GM19351 (cell line): ENCODE measurements around the gene CELF4.

ENCODE experiments used
- ATAC-seq: cut with Tn5 transposase; IDR thresholded peaks from one replicate; pipeline ENCODE4 v1.9.1; 2021; ENCODE audit warnings: mild to moderate bottlenecking, moderate library complexity; ENCODE audit not compliant: unreplicated experiment

Gene CELF4

DNA sequence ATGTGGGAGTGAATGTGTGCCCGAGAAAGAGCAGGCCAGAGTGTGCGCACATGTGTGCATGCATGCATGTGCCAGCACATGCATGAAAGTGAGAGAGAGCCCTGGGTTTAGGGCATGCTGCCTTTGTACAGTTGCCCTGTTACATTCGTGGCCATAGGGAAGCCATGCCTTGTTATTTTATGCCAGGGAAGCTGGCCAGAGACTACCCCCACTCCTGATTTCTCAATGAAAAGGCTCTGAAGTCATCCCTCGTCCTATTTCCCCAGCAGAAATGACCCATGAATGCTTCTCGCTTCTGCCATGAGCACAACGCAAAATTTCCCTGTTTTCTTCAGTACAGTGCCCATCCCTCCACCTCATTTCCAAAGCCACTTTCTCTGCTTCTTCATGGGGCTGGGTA, 143.0 kb downstream of the CELF4 start:
- ATAC-seq = no peak

DNA sequence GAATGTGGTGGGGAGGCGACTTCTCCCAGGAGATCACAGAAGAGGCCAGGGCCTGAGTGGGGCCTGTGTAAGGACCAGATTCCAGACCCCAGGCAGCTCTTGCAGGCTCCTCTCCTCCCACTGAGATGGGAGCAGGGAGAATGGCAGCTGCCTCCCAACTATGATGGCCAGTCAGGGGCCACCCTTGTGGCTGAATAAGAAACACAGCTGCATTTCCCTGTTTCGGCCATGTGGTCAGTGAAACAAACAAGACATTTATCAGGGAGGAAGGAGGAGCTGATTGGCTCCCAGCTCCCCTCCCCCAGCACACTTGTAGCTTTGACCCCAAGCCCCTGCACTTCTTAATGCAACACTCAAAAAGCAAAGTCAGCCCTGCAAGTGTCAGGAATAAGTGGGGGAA, 143.5 kb downstream of the CELF4 start:
- ATAC-seq = no peak

DNA sequence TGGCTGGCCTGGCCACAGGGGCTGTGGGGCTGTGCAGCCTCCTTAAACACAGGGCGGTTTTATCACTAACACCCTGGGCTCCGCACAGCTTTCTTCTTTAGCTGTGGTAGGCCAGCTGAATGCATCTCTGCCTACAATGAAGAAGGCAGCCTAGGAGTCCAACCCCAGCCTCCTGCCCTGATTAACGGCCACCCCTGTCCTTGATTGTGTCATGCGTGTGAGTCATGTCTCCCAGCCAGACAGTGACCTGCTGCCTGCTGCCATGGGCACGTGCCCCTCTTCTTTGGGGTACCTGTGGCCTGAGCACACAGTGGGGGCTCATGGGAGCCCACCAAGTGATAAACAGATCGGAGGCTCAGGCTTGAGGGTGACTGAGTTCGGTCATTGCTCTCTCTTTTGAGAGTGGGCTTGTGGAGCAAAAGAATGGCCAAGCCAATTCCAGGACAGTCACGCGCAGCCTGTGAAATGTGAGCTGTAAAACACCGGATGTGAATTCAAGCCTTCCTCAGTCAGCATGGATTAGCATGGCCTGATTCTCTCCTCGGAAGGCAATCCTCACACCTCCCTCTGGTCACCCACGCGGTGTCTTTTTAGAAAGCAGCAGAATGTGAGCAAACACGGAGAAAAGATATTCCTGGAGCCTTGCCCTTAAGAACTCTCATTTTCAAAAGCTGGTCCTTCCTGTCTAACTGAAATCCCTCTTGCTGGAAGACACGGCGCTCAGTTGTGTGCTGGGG, 144.1 kb downstream of the CELF4 start:
- ATAC-seq = no peak

DNA sequence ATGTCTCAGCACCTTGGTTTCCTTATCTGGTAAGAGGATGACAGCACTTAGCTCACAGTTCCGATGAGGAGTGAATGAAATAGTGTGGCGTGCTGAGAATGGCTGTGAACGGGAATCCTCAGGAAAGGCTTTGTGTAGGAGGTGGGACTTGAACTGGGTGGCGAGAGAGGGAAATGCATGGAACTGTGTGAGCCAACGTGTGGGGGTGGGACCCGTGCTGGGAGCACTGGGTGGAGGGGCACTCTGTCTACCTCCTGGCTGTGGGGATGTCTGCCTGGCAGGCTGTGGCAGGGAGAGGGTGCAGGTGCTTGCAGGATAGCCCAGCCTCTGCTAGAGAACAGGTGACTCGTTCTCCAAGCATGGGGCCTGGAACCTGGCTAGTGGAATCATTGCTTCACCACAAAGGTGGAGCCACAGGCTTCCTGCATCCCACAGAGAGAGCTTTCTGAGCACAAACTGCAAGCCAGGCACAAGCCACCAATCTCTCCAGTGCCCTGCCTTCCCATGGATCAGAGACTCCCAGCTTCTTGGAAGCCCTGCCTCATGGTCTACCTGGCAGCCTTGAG, 145.2 kb downstream of the CELF4 start:
- ATAC-seq = no peak

DNA sequence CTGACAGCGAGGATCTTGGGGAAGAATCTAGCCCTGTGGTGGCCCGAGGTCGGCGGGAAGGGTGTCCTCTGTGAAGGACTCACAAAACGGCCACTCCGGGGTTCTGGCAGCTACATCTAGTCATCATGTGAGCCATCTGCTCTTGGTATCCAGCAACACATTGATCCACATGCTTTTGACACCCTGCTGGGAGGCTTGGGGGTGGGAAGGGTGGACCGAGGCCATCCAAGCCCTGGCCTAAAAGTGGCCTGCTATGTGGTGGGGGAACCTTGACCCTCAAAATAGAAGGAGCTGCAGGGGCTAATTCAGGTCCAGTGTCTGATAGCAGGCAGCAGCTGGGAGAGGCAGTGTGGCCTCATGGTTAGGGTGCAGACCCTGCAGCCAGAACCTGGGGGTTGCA, 145.7 kb downstream of the CELF4 start:
- ATAC-seq = no peak

DNA sequence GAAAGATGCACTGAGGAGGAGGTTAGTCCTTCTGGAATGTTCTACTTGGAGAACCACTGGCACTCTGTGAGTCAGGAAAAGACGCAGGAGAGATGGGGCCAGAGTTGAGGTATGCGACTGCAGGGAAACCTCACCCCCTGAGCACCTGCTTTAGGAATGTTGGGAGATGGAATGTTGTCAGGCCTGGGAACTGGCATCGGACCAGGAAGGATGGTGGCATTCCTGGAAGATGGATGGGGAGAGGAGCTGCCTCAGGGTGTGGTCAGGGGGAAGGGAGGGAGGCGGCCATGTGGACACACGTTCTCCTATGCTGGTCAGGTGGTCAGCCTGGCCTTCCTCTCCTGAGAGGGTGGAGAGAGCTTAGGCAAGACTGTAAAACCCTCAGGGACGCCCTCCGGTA, 146.3 kb downstream of the CELF4 start:
- ATAC-seq = no peak

DNA sequence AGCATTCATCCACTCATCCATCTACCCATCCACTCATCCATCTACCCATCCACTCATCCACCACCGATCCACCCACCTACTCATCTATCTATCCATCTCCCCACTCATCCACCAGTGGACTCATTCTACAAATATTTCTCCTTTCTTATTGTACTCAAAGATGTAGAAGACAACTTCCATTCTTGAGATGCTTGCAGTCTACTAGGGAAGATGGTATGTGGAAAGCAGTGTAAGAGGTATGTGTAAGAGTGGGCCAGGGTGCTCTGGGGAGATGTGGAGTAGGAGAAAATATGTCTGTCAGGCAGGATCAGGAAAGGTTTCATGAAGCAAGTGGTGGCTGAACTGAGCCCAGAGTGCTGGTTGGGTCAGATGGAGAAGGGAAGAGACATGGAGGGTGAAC, 150.8 kb downstream of the CELF4 start:
- no peak for ATAC-seq

DNA sequence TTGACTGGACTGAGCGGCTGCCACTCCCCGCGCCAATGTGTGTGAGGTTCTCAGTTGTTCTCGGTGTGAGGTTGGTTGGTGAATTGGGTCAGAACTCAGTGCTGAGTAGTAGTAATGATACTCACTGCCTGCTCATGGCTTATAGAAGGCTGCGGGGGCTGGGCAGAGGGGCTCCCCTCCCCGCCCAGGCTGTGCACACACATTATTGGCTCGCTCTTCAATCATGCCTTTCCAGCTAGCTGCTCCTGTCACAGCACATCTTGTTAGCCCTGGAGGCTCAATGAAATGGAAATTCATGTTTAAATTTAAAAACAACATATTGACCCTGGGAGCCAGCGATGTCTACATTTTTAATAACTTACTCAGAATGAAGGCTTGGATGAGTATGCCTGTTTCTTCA, 152.8 kb downstream of the CELF4 start:
- ATAC-seq = no peak

DNA sequence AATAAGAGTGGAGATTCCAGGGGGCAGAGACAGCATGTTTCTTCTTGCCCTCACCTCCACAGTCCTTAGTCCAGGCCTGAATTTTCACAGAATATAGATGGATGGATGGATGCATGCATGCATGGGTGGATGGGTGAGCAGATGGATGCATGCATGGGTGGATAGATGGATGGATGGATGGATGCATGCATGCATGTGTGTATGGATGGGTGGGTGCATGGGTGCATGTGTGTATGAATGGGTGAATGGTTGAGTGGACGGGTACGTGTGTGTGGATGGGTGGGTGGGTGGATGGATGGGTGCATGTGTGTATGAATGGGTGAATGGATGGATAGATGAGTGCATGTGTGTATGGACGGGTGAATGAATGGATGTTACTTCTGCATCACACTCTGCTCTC, 153.3 kb downstream of the CELF4 start:
- ATAC-seq = no peak

DNA sequence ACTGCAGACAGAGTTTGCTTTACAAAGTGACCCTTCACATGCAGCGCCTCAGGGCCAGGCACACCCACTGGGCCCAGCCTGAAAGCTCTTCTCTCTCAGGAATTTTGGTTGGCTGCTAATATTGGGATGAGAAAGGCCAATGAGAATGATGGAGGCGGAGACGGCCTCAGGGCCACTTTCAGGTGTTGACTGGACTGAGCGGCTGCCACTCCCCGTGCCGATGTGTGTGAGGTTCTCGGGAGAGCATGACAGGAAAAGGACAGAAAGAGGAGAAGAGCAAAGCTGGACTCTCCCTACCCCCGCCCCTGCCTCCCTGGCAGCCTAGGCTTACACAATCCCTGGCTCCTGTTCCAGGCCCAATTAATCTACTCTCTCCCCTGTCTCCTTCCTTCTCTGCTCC, 155.7 kb downstream of the CELF4 start:
- no peak for ATAC-seq

DNA sequence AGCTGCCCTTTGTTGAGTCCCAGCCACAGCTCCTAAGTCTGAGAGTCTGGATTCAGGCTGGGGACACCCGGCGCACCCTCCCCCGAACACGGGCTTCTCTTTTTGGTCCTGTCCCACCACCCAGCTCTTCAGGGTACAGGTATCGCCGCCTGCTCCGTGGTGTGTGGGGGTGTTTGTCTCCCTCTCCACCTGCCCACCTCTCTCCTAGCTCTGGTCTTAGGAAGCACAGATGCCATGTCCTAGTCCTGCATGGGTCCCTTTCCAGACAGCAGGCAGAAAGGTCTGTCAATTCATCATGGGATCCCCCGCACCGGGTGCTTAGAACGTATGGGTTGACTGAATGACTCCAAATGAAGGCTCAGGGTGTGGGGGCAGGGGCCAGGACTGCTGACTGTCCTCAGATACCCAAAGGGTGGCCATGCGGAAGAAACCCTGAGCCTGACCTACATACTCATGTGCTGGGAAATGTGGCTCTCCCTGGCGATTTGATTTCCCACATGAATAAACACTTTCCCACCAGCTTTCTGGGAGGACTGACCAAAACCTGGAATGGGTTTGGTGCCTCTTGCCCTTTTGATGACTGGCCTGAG, 156.8 kb downstream of the CELF4 start:
- ATAC-seq = no peak

DNA sequence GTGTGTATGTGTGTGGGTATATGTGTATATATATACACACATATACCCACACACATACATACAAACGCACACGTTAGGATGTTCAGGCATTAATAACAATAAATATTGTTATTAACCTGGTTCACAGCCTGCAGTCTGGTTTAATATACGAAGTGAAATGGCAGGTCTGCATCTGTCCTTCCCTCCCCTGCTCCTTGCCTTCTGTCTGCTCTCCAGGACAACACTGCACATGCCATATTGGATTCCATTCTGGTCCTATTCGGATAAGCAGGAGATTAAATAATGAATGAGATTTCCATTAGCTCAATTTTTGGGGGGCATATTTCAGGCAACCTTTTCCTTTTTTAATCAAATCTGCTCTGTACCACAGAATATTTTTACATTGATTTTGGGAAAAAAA, 158.0 kb downstream of the CELF4 start:
- no peak for ATAC-seq

DNA sequence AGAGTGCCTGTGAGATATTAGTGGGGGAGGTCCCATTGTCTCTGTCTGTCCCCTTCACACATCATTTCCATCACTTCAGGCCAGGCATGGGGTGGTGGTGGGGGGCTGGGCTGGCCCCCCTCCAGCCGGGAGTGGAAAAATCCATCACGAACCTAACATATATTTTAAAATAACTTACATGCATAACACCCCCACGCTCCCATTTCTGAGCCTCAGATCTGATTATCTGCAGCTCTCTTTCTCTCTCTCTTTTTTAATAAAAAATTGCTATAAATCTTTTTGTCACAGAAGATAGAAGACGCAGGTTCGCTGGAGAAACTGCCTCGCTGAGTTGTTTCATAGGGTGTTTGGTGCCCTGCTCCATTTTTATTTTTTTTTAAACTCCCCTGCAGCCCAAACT, 159.8 kb downstream of the CELF4 start:
- no peak for ATAC-seq

DNA sequence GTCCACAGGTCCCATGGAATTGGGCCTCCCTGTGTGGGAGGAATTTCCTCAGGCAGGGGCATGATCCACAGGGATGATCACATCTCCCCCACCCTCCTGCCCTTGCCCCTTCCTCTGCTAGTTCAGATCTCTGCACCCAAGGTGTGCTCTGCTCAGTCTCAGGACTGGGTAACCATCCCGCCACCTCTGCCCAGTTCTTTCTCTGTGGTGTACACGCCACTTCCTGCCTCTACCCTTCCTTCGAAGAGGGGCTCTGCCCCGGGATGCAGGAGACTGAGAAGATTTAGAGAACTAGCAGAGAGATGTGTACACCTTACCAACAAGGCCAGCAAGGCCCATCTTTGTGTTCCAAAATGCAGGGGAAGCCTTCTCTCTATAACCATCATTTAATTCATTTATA, 160.4 kb downstream of the CELF4 start:
- ATAC-seq = no peak

DNA sequence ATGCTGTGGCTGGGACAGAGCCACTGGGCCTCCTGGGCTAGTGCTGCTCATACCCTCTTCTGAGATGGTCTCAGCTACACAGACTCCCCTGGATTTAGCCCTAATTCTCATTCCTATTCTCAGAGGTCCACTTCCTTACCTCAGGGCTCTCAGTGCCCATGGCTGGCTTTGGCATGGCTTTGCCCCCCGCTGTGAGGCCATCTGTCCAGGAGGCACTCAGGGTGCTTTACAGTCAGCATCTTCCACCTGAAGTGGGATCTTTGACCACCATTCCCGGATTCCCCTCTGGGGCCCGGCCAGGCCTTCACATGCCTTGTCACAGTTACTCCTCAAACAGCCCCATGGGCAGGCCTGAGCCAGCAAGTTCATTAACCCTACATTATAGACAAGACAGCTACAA, 161.8 kb downstream of the CELF4 start:
- no peak for ATAC-seq

DNA sequence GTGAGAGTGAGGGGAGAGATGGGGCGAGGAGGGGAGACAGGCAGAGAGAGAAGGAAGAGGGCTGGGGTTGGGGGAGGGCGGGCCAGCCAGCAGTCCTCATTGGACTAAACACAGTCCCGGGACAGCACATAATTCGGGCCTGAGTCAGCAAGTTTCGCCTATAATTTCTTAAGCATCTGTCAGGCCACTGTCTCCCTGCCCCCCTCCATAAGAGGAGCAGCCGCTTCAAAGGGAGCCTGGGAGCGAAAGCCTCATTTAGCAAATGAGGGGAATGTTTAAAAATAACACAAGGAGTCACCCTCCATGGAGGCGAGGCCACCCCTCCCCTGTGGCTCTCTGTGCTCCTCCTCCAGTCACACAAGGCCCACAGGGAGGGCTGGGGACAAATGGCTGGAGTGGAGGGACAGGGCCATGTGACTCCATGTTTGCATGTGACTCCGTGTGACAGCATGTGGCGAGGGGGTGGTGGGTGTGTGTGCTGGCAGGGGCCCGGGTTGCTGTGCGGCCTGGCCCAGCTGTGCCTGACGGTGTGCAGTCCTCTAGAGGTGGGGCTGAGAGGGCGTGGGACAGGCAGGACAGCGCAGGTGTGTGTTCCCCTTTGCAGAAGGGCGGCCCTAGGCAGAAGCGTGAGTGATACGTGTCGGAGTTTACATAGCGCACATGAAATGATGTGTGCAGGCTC, 162.4 kb downstream of the CELF4 start:
- no peak for ATAC-seq

DNA sequence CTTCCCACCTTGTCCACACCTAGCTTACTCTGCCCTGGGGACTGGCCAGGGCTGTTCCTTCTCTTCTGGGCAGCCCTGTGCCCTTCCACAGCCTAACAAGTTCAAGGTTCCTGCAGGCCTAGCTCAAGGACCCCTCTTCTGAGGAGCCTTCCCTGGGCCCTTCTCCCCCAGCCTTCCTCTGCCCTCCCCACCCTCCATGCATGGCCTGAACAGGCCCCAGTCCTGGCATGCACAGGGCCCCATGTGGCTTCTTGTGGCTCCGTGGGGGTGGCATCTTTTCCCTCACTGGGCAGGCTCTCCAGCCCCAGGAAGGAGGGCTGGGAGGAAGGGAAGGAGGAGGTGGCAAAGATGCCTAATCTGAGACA, 162.9 kb downstream of the CELF4 start:
- no peak for ATAC-seq

DNA sequence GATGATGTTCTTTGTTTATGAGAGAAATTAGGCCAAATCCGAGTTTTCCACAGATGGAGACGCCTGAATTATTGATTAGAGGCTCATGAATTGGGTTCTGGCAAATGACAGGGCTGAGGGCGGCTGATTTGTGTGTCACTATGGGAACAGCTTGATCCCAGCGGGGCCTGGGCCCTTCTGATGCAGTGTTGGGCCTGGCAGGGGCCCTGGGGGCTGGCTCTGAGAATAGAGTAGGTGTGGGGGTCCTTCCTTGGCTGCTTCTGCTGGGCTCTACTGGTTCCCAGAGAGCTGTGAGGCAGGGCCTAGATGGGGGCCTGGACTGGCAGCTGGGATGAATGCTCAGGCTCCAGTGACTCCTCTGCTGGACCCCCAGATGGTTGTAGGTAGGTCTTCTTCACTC, 164.8 kb downstream of the CELF4 start:
- ATAC-seq = no peak

DNA sequence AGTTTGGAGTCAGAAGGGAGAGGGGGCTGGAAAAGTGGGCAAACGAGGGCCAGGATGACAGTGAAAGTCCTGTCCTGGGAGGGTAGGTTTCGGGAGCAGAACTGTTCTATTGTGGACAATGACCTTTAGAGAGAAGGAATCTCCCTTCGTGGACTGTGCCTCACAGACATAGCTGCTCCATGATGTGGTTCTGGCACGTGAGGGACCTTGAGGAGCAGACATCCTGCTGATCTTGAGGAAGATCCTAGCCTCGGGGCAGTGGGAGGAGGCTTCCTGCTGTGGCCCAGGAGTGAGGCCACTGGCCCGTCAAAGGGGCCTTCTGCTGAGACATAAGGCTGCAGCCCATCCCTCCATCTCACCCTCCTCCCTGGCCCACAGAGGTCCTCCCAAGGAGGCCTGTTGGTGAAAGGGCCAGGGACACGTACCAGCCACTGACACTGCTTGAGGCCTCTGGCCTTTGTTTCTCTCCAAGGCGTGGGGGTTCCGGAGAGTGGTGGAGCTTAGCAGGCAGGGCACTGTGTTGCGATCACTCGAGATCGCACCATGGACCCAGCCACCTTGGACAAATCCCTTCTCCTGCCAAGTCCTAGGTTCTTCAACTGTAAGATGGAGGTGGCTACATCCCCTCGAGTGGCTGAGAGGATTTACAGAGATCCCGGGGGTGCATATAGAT, 167.2 kb downstream of the CELF4 start:
- ATAC-seq = no peak

DNA sequence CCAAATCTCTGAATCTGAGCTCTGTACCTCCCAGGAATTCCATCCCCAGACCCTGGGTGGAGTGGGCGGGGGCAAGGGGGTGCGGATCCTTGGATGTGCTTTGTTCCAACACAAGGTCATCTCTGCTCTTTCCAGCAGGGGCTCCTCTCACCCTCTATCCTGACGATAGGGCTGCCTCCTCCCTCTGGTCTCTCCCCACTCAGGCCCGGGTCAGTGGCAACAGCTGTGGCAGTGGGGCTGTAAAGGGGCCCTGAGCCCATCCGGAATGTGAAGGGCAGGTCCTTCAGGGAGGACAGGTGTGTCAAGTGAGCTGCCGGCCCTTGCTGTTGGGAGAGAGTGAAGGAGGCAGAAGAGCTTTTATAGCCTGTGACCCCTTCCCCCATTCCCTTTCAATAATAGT, 167.8 kb downstream of the CELF4 start:
- no peak for ATAC-seq

DNA sequence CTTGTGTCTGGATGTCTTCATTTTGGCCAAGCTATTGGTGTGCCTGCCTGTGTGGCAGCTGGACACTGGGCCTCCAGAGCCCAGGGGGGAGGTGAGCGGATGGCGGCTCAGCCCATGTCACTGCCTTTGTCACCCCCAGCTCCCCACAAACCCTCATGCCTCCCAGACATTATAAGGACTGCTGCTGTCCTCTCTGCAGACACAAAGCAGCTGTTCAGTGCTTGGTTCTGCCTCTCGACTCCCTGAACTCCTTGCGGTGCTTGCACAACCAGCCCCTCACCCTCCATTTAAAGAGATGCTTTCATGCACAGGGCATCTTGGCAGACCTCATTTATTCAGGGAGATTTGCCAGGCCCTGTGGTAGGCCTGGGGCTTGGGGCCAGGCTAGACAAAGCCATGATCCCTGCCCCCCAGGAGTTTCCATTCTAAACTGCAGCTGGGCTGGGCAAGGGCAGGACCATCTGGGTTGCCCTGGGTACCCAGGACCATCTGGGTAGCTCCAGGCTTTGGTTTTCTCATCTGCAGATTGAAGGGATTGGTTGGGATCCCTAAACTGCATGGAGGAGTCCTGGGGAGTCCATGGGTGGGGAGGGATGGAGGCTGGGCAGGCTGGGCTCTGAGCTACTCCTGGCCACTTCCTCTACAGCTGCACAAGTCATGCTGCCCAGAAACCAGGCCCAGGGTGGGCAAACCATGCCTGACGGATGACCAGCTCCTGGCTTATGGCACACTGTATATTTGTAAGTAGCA, 168.5 kb downstream of the CELF4 start:
- no peak for ATAC-seq
